Measurements from ENCODE around the gene RNASE2. TPM values are rescaled to one million over a fixed set of nuclear protein-coding genes. Genes with fewer than 3 reads are reported as not detected.
A peak's percentile ranks its signal among the peaks of the same experiment; 100 is the strongest.
"Not testable (repeated sequence)": the region's sequence is repeated elsewhere in the genome, so short reads cannot be mapped to it uniquely, and the experiment has no call there.

RNASE2 gene
- not detected in 2 replicates for total RNA-seq (2014; rRNA removed; shearing (Covaris generic))

DNA sequence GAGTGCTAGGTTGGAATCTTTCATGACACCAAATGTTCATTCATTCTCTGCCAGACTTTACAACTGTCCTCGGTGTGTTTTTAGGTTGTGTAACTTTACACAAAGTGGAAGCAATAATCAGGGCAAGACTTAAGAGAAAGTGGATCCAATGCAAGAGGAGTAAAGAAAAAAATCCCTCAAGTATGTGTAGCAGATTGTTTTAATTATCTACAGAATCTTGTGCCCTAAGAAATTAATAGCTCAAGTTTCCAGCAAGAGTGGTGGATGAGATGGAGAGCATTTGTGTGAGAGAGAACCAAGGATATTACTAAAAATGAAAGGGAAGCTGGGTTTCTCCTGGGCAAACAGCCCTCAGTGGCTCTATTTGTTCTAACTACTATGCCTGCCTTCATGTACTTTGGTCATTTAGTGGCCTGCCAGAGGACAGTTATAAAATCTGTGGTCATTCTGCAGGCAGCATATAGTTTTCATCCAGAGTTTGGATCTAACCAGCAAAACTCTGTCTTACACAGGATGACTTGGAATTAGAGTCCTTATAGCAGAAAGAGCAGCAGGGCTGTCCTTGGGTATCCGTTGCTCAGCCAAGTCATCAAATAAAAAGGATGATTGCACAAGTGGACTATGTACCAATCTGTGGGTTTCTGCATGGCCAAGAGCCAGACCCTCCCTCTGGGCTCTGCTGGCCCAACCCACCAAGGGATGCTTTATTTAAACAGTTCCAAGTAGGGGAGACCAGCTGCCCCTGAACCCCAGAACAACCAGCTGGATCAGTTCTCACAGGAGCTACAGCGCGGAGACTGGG lies at the start of gene RNASE2:
Gene RNASE2 (plus strand): TSS at position 752 of the 802 bp plus-strand sequence. CDS start 285 bp downstream, outside the sequence.
- not testable (repeated sequence) for DNase-seq (ENCODE audit: low read depth)

DNA sequence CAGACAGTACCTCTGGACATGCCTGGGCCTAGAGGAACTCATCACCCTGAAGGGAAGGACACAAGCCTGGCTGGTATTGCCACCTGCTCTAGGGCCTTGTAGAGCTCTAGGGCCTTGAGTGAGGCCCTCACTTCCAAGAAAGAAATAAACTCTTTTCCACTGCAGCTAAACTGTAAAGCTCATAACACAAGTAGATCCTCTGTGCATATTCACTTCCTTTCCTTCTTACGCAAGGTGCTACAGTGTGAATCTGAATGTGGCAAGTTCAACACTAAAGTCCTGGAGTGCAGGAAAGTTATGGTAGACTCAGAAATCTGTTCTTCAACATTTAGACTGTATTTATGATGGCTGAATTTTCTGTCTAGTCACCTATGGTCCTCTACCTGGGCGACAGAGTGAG lies 49.6 kb upstream of the RNASE2 start:
- no peak for DNase-seq (ENCODE audit: low read depth)

DNA sequence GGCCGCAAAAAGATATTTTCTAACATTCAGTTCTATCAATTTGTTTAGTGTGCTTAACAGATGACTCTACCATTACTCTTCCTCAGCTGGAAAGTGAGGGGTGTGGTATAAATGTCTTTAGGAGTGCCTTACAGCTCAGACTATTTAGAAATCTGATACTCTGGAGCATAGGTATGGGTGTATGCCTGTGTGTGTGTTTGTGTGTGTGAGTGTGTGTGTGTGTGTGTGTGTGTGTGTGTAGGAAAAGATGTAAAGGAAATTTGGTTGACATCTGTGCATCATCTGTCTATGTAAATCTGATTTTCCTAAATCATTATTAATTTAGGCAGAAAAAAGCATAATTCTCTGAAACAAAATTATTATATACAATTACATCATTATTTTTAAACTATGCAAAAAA lies 48.1 kb upstream of the RNASE2 start:
- no peak for DNase-seq (ENCODE audit: low read depth)

DNA sequence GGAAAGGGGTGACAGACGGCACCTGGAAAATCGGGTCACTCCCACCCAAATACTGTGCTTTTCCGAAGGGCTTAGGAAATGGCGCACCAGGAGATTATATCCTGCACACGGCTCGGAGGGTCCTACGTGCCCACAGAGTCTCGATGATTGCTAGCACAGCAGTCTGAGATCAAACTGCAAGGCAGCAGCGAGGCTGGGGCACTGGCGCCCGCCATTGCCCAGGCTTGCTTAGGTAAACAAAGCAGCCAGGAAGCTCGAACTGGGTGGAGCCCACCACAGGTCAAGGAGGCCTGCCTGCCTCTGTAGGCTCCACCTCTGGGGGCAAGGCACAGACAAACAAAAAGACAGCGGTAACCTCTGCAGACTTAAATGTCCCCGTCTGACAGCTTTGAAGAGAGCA lies 44.5 kb upstream of the RNASE2 start:
- not testable (repeated sequence) for DNase-seq (ENCODE audit: low read depth)

DNA sequence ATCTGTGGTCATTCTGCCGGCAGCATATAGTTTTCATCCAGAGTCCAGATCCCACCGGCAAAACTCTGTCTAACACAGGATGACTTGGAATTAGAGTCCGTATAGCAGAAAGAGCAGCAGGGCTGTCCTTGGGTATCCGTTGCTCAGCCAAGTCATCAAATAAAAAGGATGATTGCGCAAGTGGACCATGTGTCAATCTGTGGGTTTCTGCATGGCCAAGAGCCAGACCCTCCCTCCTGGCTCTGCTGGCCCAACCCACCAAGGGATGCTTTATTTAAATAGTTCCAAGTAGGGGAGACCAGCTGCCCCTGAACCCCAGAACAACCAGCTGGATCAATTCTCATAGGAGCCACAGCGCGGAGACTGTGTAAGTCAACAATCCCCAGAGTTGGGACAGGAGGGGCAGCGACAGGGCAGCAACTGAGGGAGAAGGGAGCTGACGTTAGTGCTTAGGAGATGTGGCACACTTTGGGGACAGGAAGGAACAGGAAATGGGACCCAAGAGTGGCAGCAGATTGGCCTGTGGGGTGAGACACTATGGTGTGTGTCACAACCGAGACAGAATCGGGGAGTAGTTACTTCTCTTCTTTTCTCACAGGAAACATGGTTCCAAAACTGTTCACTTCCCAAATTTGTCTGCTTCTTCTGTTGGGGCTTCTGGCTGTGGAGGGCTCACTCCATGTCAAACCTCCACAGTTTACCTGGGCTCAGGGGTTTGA lies 36.1 kb upstream of the RNASE2 start:
- peak; percentile 5 for DNase-seq (ENCODE audit: low read depth)

DNA sequence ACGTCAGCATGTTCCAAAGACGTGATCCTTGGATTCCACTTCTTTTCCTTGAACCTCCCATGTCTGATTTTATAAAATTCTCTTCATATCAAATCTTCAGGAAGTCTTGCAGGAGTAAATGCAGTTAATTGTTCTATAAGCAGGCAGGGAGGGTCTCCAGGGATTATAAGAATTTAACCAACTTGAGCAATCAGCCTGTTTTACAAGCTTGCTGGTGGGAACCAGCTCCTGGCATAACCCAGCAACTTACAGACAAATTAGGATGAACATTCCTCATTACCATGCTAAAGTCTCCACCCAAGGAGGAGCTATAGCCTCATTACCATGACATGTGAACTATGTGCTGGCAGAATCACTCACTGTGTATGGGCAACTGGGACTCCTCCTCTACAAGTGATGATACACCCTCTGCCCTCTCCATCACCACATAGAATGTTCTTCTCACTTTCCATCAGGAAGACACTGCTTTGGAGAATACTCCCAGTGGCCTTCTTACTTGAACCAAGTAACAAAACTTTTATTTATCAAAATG lies 31.5 kb upstream of the RNASE2 start:
- DNase-seq (ENCODE audit: low read depth) = not testable (repeated sequence)

DNA sequence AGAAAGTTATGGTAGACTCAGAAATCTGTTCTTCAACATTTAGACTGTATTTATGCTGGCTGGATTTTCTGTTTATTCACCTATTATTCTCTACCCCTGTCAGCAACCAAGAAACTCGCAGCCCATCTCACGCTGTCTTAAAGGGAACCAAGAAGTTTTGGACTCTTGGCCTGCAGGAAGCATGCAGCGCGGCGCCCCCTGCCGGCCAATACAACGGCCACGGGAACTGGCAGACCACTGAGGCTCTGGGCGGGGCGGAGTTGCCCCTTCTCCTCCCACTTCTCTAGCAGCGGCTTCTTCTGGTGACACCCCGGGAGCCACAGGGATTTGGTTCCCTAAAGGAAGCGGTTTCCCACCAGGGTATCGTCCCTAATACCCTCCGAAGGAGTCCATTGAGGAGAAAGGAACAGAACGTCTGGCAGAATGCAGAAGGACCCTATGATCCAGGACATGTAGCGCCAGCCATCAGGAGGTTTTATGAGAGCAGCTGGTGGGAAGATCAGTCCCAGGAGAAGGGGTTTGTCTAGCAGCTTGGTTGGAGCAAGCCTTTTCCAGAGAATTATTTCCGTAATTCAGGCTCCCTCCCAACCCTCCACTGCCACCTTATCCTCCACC lies 21.0 kb upstream of the RNASE2 start:
- DNase-seq (ENCODE audit: low read depth) = peak; percentile 23

DNA sequence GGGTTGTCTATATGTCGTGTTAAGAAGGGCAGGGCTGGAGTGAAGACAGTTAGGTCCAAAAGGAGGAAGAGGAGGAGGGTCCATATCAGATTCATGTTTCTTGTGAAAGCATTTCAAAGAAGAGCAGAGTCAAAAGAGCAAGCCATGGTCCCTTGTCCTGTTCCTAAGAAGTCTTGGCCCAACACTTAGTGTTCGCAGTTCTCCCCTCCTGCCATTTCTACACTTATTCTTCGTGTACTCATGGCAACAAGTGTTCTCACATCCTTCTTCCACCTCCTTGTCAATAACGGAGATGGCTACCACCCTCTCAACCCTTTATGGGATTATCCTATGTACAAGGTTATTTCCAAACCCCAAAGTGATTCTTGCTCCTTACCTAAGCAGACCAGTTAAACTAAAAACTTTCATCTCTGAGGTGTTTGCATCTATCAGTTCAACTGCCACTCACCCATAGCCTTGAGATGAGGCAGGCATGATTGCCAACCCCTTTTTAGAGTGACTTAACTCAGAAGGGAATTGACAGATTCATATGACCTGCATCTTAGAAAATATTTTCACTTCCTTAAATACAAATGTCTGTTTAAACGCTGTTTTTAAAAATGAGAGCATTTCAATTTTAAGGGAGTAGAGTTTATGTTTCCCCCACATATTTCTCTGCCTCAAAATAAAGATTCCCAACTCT lies 19.8 kb upstream of the RNASE2 start:
- no peak for DNase-seq (ENCODE audit: low read depth)

DNA sequence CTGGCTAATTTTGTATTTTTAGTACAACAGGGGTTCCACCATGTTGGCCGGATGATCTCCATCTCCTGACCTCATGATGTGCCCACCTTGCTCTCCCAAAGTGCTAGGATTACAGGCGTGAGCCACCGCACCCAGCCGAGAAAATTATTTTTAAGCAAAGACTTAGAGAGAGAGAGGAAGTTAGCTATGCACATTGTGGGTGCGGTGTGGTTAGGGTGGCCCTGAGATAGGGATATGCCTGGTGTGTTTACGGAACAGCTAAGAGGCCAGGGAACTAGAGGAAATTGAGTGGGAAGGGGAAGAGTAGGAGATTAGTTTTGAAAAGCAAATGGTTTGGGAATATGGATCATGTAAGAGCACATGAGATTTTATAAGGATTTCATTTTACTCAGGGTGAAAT lies 10.1 kb upstream of the RNASE2 start:
- DNase-seq (ENCODE audit: low read depth) = not testable (repeated sequence)

DNA sequence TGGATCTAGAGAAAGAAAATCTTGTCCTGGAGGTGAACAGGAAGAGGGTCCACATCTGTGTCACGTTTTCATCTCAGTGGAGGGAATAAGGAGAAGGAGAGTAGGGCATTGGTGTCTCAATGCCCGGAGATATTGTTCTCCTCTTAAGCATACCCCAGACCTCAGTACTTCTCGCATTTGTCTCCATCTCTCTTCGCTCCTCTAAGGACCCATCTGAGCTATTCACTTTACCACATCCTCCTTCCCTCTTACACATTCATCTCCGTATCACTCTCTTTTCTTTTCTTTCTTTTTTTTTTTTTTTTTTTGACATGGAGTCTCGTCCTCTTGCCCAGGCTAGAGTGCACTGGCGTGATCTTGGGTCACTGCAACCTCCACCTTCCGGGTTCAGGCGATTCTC lies 8.6 kb upstream of the RNASE2 start:
- not testable (repeated sequence) for DNase-seq (ENCODE audit: low read depth)

DNA sequence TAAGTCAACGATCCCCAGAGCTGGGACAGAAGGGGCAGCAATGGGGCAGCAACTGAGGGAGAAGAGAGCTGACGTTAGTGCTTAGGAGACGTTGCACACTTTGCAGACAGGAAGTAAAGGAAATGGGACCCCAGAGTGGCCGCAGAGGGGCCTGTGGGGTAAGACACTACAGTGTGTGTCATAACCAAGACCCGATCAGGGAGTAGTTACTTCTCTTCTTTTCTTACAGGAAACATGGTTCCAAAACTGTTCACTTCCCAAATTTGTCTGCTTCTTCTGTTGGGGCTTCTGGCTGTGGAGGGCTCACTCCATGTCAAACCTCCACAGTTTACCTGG lies 219 bp downstream of the RNASE2 start:
- DNase-seq (ENCODE audit: low read depth) = not testable (repeated sequence)

DNA sequence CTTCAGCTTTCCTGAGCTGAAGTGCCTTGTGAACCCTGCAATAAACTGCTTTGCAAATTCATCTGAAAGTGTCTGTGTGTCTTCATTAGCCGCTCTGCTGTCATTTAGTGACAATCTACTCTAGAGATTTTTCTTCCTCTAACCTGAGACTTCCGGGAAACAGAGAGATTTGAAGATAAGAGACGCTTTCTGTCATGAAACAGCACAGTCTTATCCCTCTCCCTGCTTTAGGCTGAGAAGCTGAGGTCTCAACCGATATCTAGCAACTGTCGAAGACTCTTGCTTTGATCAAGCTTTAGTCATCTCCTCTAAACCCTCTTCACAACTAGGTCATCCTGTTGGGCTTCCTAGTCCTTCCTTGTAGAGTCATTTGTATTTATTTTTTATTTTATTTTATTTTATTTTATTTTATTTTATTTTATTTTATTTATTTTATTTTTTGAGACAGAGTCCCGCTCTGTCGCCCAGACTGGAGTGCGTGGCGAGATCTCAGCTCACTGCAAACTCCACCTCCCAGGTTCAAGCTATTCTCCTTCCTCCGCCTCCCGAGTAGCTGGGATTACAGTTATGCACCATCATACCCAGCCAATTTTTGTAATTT lies 1.2 kb downstream of the RNASE2 start:
- no peak for DNase-seq (ENCODE audit: low read depth)

DNA sequence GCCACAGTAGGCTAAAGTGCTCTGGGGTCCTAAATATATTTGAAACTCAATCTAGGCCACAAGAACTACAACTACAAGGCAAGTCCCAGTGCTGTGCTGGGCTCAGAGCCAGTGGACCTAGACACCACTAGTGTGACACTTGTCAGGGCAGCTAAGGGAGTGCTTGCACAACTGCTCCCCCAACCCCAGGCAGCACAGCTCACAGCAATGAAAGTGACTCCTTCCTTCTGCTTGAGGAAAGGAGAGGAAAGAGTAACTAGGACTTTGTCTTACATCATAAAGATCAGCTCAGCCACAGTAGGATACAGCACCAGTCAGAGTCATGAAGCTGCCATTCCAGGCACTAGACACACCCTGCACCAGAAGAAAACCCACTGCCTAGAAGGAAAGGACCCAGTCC lies 3.7 kb downstream of the RNASE2 start:
- not testable (repeated sequence) for DNase-seq (ENCODE audit: low read depth)

DNA sequence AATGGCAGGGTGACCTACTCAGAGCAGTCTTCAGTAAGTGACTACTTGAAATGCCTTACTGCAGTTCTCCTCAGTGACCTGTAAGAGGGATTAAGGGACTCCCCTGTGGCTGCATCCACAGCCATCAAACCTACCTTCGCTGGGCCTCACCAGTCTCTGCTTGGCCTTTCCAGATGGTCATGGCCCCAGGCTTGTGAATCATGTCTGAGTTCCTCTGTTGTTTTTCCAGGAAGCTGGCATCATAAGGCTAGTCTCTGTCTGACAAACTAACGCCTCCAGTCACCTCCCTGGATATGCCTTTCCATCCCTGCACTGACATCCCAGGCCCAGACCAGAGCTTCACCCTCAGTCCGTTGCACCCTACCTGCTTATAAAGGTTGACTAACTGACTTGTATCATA lies 14.0 kb downstream of the RNASE2 start:
- peak; percentile 86 for DNase-seq (ENCODE audit: low read depth)

DNA sequence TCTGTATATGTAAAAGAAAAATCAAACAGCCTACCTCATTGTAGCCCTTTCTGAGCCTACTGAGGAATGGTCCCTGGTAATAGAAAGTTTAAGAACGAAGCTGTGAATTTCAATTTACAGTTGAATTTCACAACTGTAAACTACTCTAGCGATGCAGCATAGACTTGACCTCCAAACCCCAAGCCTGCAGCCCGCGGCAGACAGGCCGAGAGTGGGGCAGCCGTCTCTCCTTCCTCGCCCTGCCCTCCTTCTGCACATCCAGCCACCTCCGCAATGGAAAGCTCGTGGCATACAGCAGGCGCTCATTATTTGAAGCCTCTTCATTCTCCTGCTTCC lies 15.3 kb downstream of the RNASE2 start:
- DNase-seq (ENCODE audit: low read depth) = no peak

DNA sequence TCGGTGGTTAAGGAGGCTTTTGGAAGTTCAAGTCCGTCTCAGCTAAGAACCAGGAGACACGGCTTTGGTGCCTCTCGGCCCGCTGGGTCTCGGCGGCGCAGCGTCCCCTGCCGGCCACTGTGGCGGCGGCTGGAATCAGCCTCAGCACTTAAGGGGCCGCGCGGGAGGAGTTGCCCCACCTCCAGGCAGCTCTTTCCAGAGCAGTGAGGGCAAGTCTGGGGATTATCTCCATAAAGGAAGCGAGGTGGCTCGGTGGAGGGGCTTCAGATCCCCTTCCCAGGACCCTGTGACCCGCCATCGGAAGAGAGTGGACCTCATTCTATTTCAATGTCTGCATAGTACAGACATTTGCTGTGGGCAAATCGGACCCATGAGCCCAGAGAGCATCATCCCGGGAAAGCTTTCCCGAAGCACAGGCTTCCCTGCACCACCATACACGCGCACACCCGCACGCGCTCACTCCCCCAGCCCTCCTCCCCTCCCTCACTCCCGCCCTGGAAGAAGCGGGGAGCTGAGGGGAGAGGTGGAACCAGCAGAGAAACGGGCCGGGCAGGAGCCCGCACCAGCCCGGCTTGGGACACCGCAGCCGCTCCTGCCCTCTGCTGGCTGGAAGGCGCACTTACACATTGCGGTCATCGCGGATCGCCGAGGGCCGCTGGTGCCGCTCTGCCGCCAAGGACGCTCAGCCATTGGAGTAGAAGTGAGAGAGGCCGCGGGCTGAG lies 15.9 kb downstream of the RNASE2 start:
- peak; percentile 78 for DNase-seq (ENCODE audit: low read depth)

DNA sequence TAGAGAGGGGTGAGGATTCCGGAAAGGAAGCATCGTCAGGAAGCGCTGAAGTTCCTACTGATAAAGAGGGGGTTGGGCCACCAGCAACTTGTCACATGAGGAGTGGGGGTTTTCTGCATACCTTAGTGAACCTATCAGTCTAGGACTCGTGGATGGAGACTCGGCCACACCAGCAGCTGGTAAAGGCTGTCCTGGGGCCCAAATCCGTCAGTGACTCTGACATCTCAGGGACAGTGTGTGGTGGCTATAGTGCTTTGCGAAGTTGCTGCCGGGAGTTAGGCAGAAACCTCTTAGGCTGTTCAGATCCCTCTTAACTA lies 16.4 kb downstream of the RNASE2 start:
- no peak for DNase-seq (ENCODE audit: low read depth)

DNA sequence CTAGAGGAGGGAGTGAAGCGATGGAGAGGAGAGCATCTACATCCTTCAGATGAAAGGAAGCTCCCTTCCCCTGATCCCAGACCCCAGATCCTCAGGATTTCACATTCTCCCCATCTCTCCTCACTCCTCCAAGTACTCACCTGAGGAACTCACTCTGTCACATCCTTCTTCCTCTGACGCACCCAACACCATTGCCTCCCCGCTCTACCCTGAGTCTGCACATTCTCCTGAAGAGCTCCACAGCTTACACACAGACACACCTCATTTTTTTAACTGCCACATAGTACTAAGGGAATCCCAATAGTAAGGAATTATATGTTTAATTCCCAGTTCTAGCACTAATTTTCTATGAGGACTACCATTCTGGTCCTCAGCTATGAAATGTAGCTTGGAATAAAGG lies 18.2 kb downstream of the RNASE2 start:
- no peak for DNase-seq (ENCODE audit: low read depth)

DNA sequence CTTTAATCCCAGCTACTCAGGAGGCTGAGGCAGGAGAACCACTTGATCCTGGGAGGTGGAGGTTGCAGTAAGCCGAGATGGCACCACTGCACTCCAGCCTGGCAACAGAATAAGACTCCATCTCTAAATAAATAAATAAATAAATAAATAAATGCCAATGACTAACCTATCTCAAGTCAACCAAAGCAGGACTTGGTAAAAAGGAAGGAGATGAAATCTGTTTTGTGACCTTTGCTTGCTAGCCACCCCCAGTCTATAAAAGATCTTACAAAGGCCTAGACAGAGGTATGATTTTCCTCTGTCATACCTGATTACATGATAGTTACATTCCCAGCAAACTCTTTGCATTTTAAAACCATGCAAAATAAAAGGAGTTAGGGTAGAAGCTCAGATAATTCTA lies 21.0 kb downstream of the RNASE2 start:
- DNase-seq (ENCODE audit: low read depth) = no peak

DNA sequence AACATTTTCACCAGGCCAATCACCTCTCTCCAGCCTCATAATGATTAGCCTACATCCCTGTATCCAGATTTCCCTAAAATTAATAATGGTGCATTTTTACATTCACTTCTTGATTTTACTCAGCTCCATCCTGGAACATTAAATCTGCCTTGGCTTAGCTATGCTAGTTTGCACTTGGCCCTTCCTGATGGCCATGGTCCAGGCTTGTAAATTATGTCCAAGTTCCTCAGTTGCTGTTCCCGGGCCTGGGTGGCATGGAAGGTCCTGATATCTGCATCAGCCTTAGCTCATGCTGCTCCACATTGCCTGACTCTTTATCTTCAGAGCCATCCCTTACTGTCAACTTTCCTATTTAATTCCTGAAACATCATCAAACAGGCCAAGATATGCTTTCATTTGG lies 23.4 kb downstream of the RNASE2 start:
- no peak for DNase-seq (ENCODE audit: low read depth)

DNA sequence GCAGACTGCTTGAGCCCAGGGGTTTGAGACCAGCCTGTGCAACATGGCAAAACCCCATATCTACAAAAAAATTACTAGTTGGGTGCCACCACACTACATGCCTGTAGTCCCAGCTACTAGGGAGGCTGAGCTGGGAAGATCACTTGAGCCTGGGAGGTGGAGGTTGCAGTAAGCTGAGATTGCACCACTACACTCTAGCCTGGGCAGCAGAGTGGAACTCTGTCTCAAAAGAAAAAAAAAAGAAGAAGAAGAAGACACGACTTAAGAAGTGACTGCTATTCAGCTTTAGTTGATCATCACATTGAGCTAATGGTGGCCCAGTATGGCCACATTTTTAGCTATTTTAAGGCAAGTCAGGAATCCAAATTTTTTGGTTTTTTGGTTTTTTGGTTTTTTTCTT lies 25.6 kb downstream of the RNASE2 start:
- no peak for DNase-seq (ENCODE audit: low read depth)

All from RPMI7951 (cell line).